ENCODE results near the gene ZNF646.

GRCh38 chr16:31032736-31033708 is 41.2 kb upstream of the ZNF646 start, which contains the start of gene STX4:
- TF ChIP-seq CTCF (IDR thresholded peaks at IDR 0.05) (peak in 3 of 6 experiments; percentile 5 to 28 (median 20)), POLR2A (IDR thresholded peaks at IDR 0.05) (peak in 1 of 2 donors; percentile 68)

Measured in thyroid gland (tissue), 4 donors.